Ovary (tissue), 9 donors: ENCODE results near the gene ZBBX. TPM values are rescaled to one million over a fixed set of nuclear protein-coding genes. Genes with fewer than 3 reads are reported as not detected.

ENCODE experiments used
- DNase-seq, 5 donors: peaks; one replicate each; pipeline ENCODE4 v3.0.0-alpha.2; 2019 to 2020
- H3K27ac ChIP-seq, 2 donors: fragments of 200-600 bp; one replicate each; pipeline versions ENCODE4 v1.5.1 to v1.8.0; 2019 to 2022
- H3K27me3 ChIP-seq: fragments of 200-600 bp; one replicate; pipeline ENCODE4 v1.8.0; 2022
- H3K36me3 ChIP-seq: fragments of 200-600 bp; sonication (generic); one replicate; pipeline ENCODE4 v1.5.1; 2019
- H3K4me1 ChIP-seq: one replicate; pipeline ENCODE4 v1.8.1; 2013; ENCODE audit warnings: mild to moderate bottlenecking, moderate library complexity; ENCODE audit not compliant: insufficient read depth
- H3K4me3 ChIP-seq: fragments of 200-600 bp; sonication (generic); one replicate; pipeline ENCODE4 v1.5.1; 2017
- H3K9me3 ChIP-seq, 2 donors: fragments of 200-600 bp in 1 of 2; sonication (generic) in 1 of 2; one replicate each; pipeline versions ENCODE4 v1.5.1 to v1.8.1; 2013 to 2019; ENCODE audit warnings: mild to moderate bottlenecking in 1 of 2, moderate library complexity in 1 of 2
- CTCF ChIP-seq, 3 donors: fragments of 450-650 bp in 2 of 3; fragments of 200-600 bp in 1 of 3; IDR thresholded peaks; one replicate each; pipeline versions ENCODE4 v1.5.1 to v1.8.0; 2016 to 2022; ENCODE audit warnings: antibody characterized with exemption in 3 of 3, mild to moderate bottlenecking in 1 of 3
- EP300 ChIP-seq: sonication (generic); formaldehyde crosslinking; IDR thresholded peaks from one replicate; pipeline ENCODE4 v1.6.1; 2017; ENCODE audit warnings: antibody characterized with exemption
- POLR2A ChIP-seq: fragments of 450-650 bp; IDR thresholded peaks from one replicate; pipeline ENCODE4 v1.6.1; 2017; ENCODE audit warnings: antibody characterized with exemption, mild to moderate bottlenecking, moderate library complexity
- WGBS, 3 donors: extraction: QIAGEN DNeasy Blood & Tissue Kit in 1 of 3; methylation state at CpG; one replicate each; pipeline versions ENCODE4 v1.1.5 to v1.1.7; 2013 to 2017; 5-methylcytosine and 5-hydroxymethylcytosine counted together
- intact Hi-C, 4 donors: fragments of 100-400 bp; cut with DNase I; formaldehyde crosslinking; loops; one replicate each; pipeline versions ENCODE4 v1.11.0 to v1.15.1; 2022 to 2023
- polyA plus RNA-seq, 2 donors: library from polyadenylated mRNA; stranded (reverse); fragments of 200-250 nt in 1 of 2; fragments of 350-450 nt in 1 of 2; fragmentation: Illumina TruSeq in 1 of 2; extraction: RNeasy Lipid Tissue Mini Kit (QIAGEN cat#74804) in 1 of 2; gene quantifications; one replicate each; pipeline ENCODE4 v1.2.3, GENCODE V29; 2013 to 2014
- total RNA-seq, 7 donors: library from RNA; depleted of rRNA in 2 of 7; stranded (reverse); fragments of >200 nt in 2 of 7; fragmentation: NEBNext Ultra II Directional in 3 of 7; extraction: Animal tissue kit (Norgen Biotek cat#: 25700) in 3 of 7; gene quantifications; one replicate each; pipeline versions ENCODE4 v1.1.0 to v1.2.4, GENCODE V29; 2016 to 2023
- donor health status: DM: no; HTN: no; CAD: no; lungs with moderate emphysema.
- donor health status: DM: no; HTN: no; CAD: no.
- donor health status: Bipolar disorder and iron deficiency.
- donor health status: DM: yes; HTN: yes; CAD: no.
- donor health status: DM: no; HTN: no; CAD: no.
- donor health status: DM: yes; HTN: yes; CAD: no.

Gene ZBBX
- total and polyA plus RNA-seq, 9 donors: 0.18 to 38.9 (median 0.97) TPM; not detected in 2

GRCh38 chr3:167323572-167323971 is 56.5 kb downstream of the ZBBX start:
- intact Hi-C loops: no loop called here
- no peak overlapping the region for H3K4me3 ChIP-seq
- H3K9me3 ChIP-seq: no peaks in the 10 kb centered on the region
- no peaks in the 10 kb centered on the region for H3K27me3 ChIP-seq
- no peak for DNase-seq
- no peaks in the 10 kb centered on the region for H3K4me1 ChIP-seq
- H3K27ac ChIP-seq: no peak overlapping the region
- TF ChIP-seq CTCF (IDR thresholded peaks at IDR 0.05) (no peak), POLR2A (no peak), EP300 (no peak)
- H3K36me3 ChIP-seq: no peaks in the 10 kb centered on the region
- 64 to 75% (median 65%) methylated on average over 2 of the region's 2 CpGs for WGBS, 3 donors

GRCh38 chr3:167318996-167319615 is 61.0 kb downstream of the ZBBX start:
- Histone ChIP-seq H3K27me3 (no peaks in the 10 kb centered on the region), H3K36me3 (no peaks in the 10 kb centered on the region), H3K9me3 (no peaks in the 10 kb centered on the region), H3K27ac (no peak overlapping the region), H3K4me3 (no peak overlapping the region), H3K4me1 (no peaks in the 10 kb centered on the region)
- intact Hi-C loops: no loop called here
- TF ChIP-seq POLR2A (no peak), CTCF (IDR thresholded peaks at IDR 0.05) (no peak), EP300 (no peak)
- WGBS, 3 donors: 79 to 85% (median 85%) methylated on average over 2 of the region's 2 CpGs
- no peak for DNase-seq

- H3K4me1 ChIP-seq: no peaks in the 10 kb centered on the region
- H3K27ac ChIP-seq: no peak overlapping the region
- no peaks in the 10 kb centered on the region for H3K27me3 ChIP-seq
- no peaks in the 10 kb centered on the region for H3K9me3 ChIP-seq
- 75 to 84% (median 83%) methylated on average over 2 of the region's 2 CpGs for WGBS, 3 donors
- no peak for DNase-seq
- no peak overlapping the region for H3K4me3 ChIP-seq
- no peak for TF ChIP-seq POLR2A
- TF ChIP-seq EP300: no peak
- TF ChIP-seq CTCF (IDR thresholded peaks at IDR 0.05): no peak
- intact Hi-C loops: no loop called here
- no peaks in the 10 kb centered on the region for H3K36me3 ChIP-seq
Measured at GRCh38 chr3:167318306-167318705, 61.8 kb downstream of the ZBBX start.

- H3K27ac ChIP-seq: no peak overlapping the region
- H3K4me3 ChIP-seq: no peak overlapping the region
- DNase-seq: no peak
- TF ChIP-seq POLR2A: no peak
- TF ChIP-seq CTCF (IDR thresholded peaks at IDR 0.05): no peak
- no peak for TF ChIP-seq EP300
- intact Hi-C loops: no loop called here
- no peaks in the 10 kb centered on the region for H3K36me3 ChIP-seq
- 70 to 82% (median 81%) methylated on average over 1 of the region's 1 CpG for WGBS, 3 donors
- no peaks in the 10 kb centered on the region for H3K9me3 ChIP-seq
- H3K27me3 ChIP-seq: no peaks in the 10 kb centered on the region
- no peaks in the 10 kb centered on the region for H3K4me1 ChIP-seq
Measured at GRCh38 chr3:167306319-167306718, 73.8 kb downstream of the ZBBX start.
